Panc1 (cell line): ENCODE results near the gene RALGPS1. TPM values are rescaled to one million over a fixed set of nuclear protein-coding genes. Genes with fewer than 3 reads are reported as not detected.

Source experiments
- ATAC-seq: fragments of 200-7000 bp; cut with Tn5 transposase; 2 replicates; pipeline ENCODE4 v1.9.1; 2020; ENCODE audit warnings: mild to moderate bottlenecking, moderate library complexity
- BruUV-seq: library from RNA; stranded (reverse); fragments of 400-500 nt; replicated peaks from 2 replicates; lab custom pipeline; 2021; lab: Mats Ljungman, UMichigan
- CTCF ChIA-PET: fragments of 300-600 bp; sonication (Branson Sonifier 250); formaldehyde crosslinking; loops from one replicate; lab custom pipeline; 2022; ENCODE audit warnings: antibody characterized with exemption; lab: Charles Lee
- POLR2A ChIA-PET: fragments of 300-600 bp; sonication (Branson Sonifier 250); formaldehyde crosslinking; loops from one replicate; lab custom pipeline; 2022; ENCODE audit warnings: antibody characterized with exemption; lab: Charles Lee
- DNase-seq: peaks from one replicate; pipeline ENCODE4 v3.0.0-alpha.2; 2010; ENCODE audit warnings: low read depth, low spot score
- H3K27ac ChIP-seq: 2 replicates; pipeline ENCODE4 v1.5.1; 2011; ENCODE audit warnings: mild to moderate bottlenecking, low read length, inconsistent platforms
- H3K27me3 ChIP-seq: fragments of 200-500 bp; sonication (Bioruptor generic); 2 replicates; pipeline ENCODE4 v1.6.0; 2014; ENCODE audit warnings: low read length, inconsistent platforms; ENCODE audit not compliant: control insufficient read depth, insufficient read depth
- H3K36me3 ChIP-seq: fragments of 200-500 bp; sonication (Bioruptor generic); 2 replicates; pipeline ENCODE4 v1.5.1; 2014; ENCODE audit warnings: inconsistent platforms, mild to moderate bottlenecking, low read length, moderate library complexity; ENCODE audit not compliant: control insufficient read depth, insufficient read depth
- H3K4me1 ChIP-seq: 2 replicates; pipeline ENCODE4 v1.5.1; 2011; ENCODE audit warnings: inconsistent platforms, mild to moderate bottlenecking, low read length, moderate library complexity; ENCODE audit not compliant: control insufficient read depth, insufficient read depth
- H3K4me3 ChIP-seq, 2 experiments: 2 replicates each; pipeline ENCODE4 v1.5.1; 2011 to 2012; ENCODE audit warnings: low read depth in 2 of 2, low read length in 2 of 2, mild to moderate bottlenecking in 2 of 2, inconsistent platforms in 1 of 2, moderate library complexity in 1 of 2
- H3K9me3 ChIP-seq: fragments of 200-500 bp; sonication (Bioruptor generic); 2 replicates; pipeline ENCODE4 v1.5.1; 2014; ENCODE audit warnings: low read depth, mild to moderate bottlenecking, inconsistent platforms, low read length, moderate library complexity; ENCODE audit not compliant: control insufficient read depth, insufficient read depth
- CTCF ChIP-seq: fragments of 450-650 bp; IDR thresholded peaks from 2 replicates; pipeline ENCODE4 v1.5.1; 2017; ENCODE audit warnings: mild to moderate bottlenecking
- POLR2AphosphoS5 ChIP-seq: IDR thresholded peaks from 2 replicates; pipeline ENCODE4 v1.6.1; 2012; ENCODE audit warnings: mild to moderate bottlenecking, low read depth, low read length, moderate library complexity
- REST ChIP-seq, 2 experiments: IDR thresholded peaks; 2 replicates each; pipeline ENCODE4 v1.6.1; 2011 to 2012; ENCODE audit warnings: low read depth in 2 of 2, control low read depth in 1 of 2, low read length in 1 of 2, mild to moderate bottlenecking in 1 of 2, moderate library complexity in 1 of 2; ENCODE audit not compliant: insufficient read depth in 1 of 2
- SIN3A ChIP-seq: IDR thresholded peaks from 2 replicates; pipeline ENCODE4 v1.6.1; 2012; ENCODE audit warnings: low read depth, mild to moderate bottlenecking, low read length, moderate library complexity, borderline replicate concordance; ENCODE audit not compliant: insufficient read depth
- TCF7L2 ChIP-seq: IDR thresholded peaks from 2 replicates; pipeline ENCODE4 v1.6.1; 2011; ENCODE audit warnings: mild to moderate bottlenecking, low read depth, low read length, inconsistent platforms
- in situ Hi-C: cut with HindIII; loops from 2 replicates; pipeline ENCODE4 v1.10.0; 2016; ENCODE audit warnings: low sequenced_read_pairs, low pct_unique_long_range_greater_than_20kb
- intact Hi-C: fragments of 100-400 bp; cut with micrococcal nuclease; formaldehyde crosslinking; loops from one replicate; pipeline ENCODE4 v1.10.0; 2022; ENCODE audit not compliant: unreplicated experiment
- total RNA-seq: library from RNA; stranded (reverse); gene quantifications from one replicate; pipeline ENCODE4 v1.2.1, GENCODE V29; 2021; ENCODE audit not compliant: unreplicated experiment

The RALGPS1 gene
- total RNA-seq, 1 experiment from 2014 or later = 7.2 TPM

GRCh38 chr9:127113191-127113972 is 198.8 kb downstream of the RALGPS1 start:
- POLR2A ChIA-PET = no interaction called here
- no peaks in the 10 kb centered on the region for H3K9me3 ChIP-seq
- no peak for TF ChIP-seq REST (IDR thresholded peaks at IDR 0.05; ENCODE audit: insufficient read depth in 1 of 2, low read depth in 2 of 2, low read length in 1 of 2)
- TF ChIP-seq SIN3A = no peak
- TF ChIP-seq POLR2AphosphoS5 = no peak
- no peak for TF ChIP-seq CTCF
- TF ChIP-seq TCF7L2 = no peak
- H3K27me3 ChIP-seq = no peaks in the 10 kb centered on the region
- intact Hi-C loops (no loop called here), in situ Hi-C loops (no loop called here)
- no peaks in the 10 kb centered on the region for H3K36me3 ChIP-seq
- H3K27ac ChIP-seq = no peak overlapping the region
- ATAC-seq (no peak), DNase-seq (no peak)
- H3K4me1 ChIP-seq = no peaks in the 10 kb centered on the region; the same call in 1 of the 2 replicates
- H3K4me3 ChIP-seq = no peak overlapping the region
- BruUV-seq = no TSS peak
- CTCF ChIA-PET = no interaction called here

- in situ Hi-C loops = no loop called here
- no peak for DNase-seq
- POLR2A ChIA-PET = interaction anchor here (0.6 kb wide), 1 partner anchor 77 kb away, joined by 10 read pairs; no protein-coding TSS in a partner anchor
Observed at GRCh38 chr9:127114606-127115005, 200.0 kb downstream of the RALGPS1 start.

More at GRCh38 chr9:127114606-127115005, 200.0 kb downstream of the RALGPS1 start:
- intact Hi-C loops = no loop called here
- no peak overlapping the region for H3K4me3 ChIP-seq
- no TSS peak for BruUV-seq
- no peaks in the 10 kb centered on the region; the same call in 1 of the 2 replicates for H3K4me1 ChIP-seq
- CTCF ChIA-PET = no interaction called here
- no peak overlapping the region for H3K27ac ChIP-seq
- TF ChIP-seq POLR2AphosphoS5 (no peak), TCF7L2 (no peak), CTCF (no peak), SIN3A (no peak), REST (IDR thresholded peaks at IDR 0.05; ENCODE audit: insufficient read depth in 1 of 2, low read depth in 2 of 2, low read length in 1 of 2) (no peak)
- H3K27me3 ChIP-seq = no peaks in the 10 kb centered on the region
- no peaks in the 10 kb centered on the region for H3K36me3 ChIP-seq
- no peak for ATAC-seq
- H3K9me3 ChIP-seq = no peaks in the 10 kb centered on the region
